ENCODE results near the gene CCDC40. TPM values are rescaled to one million over a fixed set of nuclear protein-coding genes. Genes with fewer than 3 reads are reported as not detected.

Gene CCDC40
- total and polyA plus RNA-seq, 10 of the 15 experiments (the other 5 are each of a cell fraction or from before 2014, with no cell fraction given) = 0.06 to 0.10 TPM; not detected in 8

- DNase-seq (ENCODE audit: low read depth, low spot score) (no peak), ATAC-seq (no peak), FAIRE-seq (no peak)
- ChIA-PET RAD21 (ENCODE audit: unreplicated experiment) (interaction anchor here (1.6 kb wide), 1 partner anchor 112 kb away, joined by 3 read pairs; no protein-coding TSS in a partner anchor), SMC1A (ENCODE audit: uncharacterized antibody, unreplicated experiment) (interaction anchor here (1.0 kb wide), 1 partner anchor 316 kb away, joined by 3 read pairs; no protein-coding TSS in a partner anchor), CTCF (interaction anchor here (0.6 to 3.1 kb wide), 6 partner anchors 10 to 74 kb away, joined by 3 to 9 read pairs (median 4); partner anchors contain the start of gene GAA), POLR2A (no interaction called here)
- in situ Hi-C loops (cut with MboI) = no loop called here
- Histone ChIP-seq H3K9me3 (replicated peaks; ENCODE audit: control insufficient read depth, insufficient read depth, low read length) (no peaks in the 10 kb centered on the region), H4K20me1 (ENCODE audit: control insufficient read depth, insufficient read depth) (0 out of 2 replicates have a peak, but pooled peaks cover 2% of the 10 kb centered on the region), H3K27ac (ENCODE audit: control insufficient read depth, insufficient read depth) (no peak overlapping the region), H3K4me2 (ENCODE audit: control insufficient read depth, insufficient read depth) (no peak overlapping the region), H3K27me3 (replicated peaks in 1 of 2; ENCODE audit: control insufficient read depth in 2 of 2, insufficient read depth in 2 of 2, low read length in 1 of 2) (no peaks in the 10 kb centered on the region; a peak in 1 of 4 replicates), H3K4me3 (no peak overlapping the region), H3K79me2 (ENCODE audit: control insufficient read depth, insufficient read depth, low read length) (no peaks in the 10 kb centered on the region), H2AFZ (ENCODE audit: control insufficient read depth, low read depth, low read length) (no peak overlapping the region), H3K9ac (ENCODE audit: control insufficient read depth, insufficient read depth, low read length) (no peak overlapping the region), H3K4me1 (ENCODE audit: control insufficient read depth, insufficient read depth, low read length) (no peaks in the 10 kb centered on the region), H3K36me3 (ENCODE audit: control insufficient read depth in 2 of 2, insufficient read depth in 2 of 2, low read length in 1 of 2) (no peaks in the 10 kb centered on the region)
- intact Hi-C loops (cut with micrococcal nuclease; ENCODE audit: unreplicated experiment) = no loop called here
- BruUV-seq (replicated peaks) = no TSS peak
- 44% methylated on average over 7 of the region's 13 CpGs for WGBS (ENCODE audit: insufficient coverage, insufficient replicate concordance, low lambda C conversion rate, missing lambda C conversion rate)
- no peak for TF ChIP-seq PAX8 (IDR thresholded peaks at IDR 0.05)
- no peak for TF ChIP-seq SRF (IDR thresholded peaks at IDR 0.05; ENCODE audit: low read depth in 2 of 2, low read length in 2 of 2)
- no peak for TF ChIP-seq PML (IDR thresholded peaks at IDR 0.05; ENCODE audit: low read length)
Observed at GRCh38 chr17:80083136-80083661, 46.8 kb downstream of the CCDC40 start.

- 52% methylated on average over 15 of the region's 15 CpGs for WGBS (ENCODE audit: insufficient coverage, insufficient replicate concordance, low lambda C conversion rate, missing lambda C conversion rate)
- no peak for ATAC-seq
- no TSS peak for BruUV-seq (replicated peaks)
- intact Hi-C loops (cut with micrococcal nuclease; ENCODE audit: unreplicated experiment) = no loop called here
- no peak for FAIRE-seq
- Histone ChIP-seq H3K4me2 (ENCODE audit: control insufficient read depth, insufficient read depth) (no peak overlapping the region), H3K4me1 (ENCODE audit: control insufficient read depth, insufficient read depth, low read length) (no peaks in the 10 kb centered on the region), H4K20me1 (ENCODE audit: control insufficient read depth, insufficient read depth) (0 out of 2 replicates have a peak, but pooled peaks cover 2% of the 10 kb centered on the region), H3K36me3 (ENCODE audit: control insufficient read depth in 2 of 2, insufficient read depth in 2 of 2, low read length in 1 of 2) (no peaks in the 10 kb centered on the region), H3K9me3 (replicated peaks; ENCODE audit: control insufficient read depth, insufficient read depth, low read length) (no peaks in the 10 kb centered on the region), H3K79me2 (ENCODE audit: control insufficient read depth, insufficient read depth, low read length) (no peaks in the 10 kb centered on the region), H3K4me3 (no peak overlapping the region), H3K27me3 (replicated peaks in 1 of 2; ENCODE audit: control insufficient read depth in 2 of 2, insufficient read depth in 2 of 2, low read length in 1 of 2) (no peaks in the 10 kb centered on the region; a peak in 1 of 4 replicates), H2AFZ (ENCODE audit: control insufficient read depth, low read depth, low read length) (no peak overlapping the region), H3K9ac (ENCODE audit: control insufficient read depth, insufficient read depth, low read length) (no peak overlapping the region), H3K27ac (ENCODE audit: control insufficient read depth, insufficient read depth) (no peak overlapping the region)
- no peak for DNase-seq (ENCODE audit: low read depth, low spot score)
- in situ Hi-C loops (cut with MboI) = no loop called here
- RAD21 ChIA-PET (ENCODE audit: unreplicated experiment) = no interaction called here
- POLR2A ChIA-PET = no interaction called here
- CTCF ChIA-PET = interaction anchor here (3.1 kb wide), 1 partner anchor 17 kb away, joined by 9 read pairs; the partner anchor contains the start of gene GAA
- SMC1A ChIA-PET (ENCODE audit: uncharacterized antibody, unreplicated experiment) = no interaction called here
- TF ChIP-seq ASH2L (IDR thresholded peaks at IDR 0.05; ENCODE audit: borderline replicate concordance, low read depth) (no peak), SKIL (IDR thresholded peaks at IDR 0.05; ENCODE audit: low read depth, poor library complexity, severe bottlenecking) (no peak), USF1 (IDR thresholded peaks at IDR 0.05; ENCODE audit: borderline replicate concordance, extremely low read length, insufficient read depth, low read depth, low read length) (no peak), BCL11A (IDR thresholded peaks at IDR 0.05; ENCODE audit: low read depth, low read length) (no peak)
Observed at GRCh38 chr17:80084773-80085172, 48.3 kb downstream of the CCDC40 start.
